Measurements from ENCODE around the gene EXOC3. TPM values are rescaled to one million over a fixed set of nuclear protein-coding genes. Genes with fewer than 3 reads are reported as not detected.

Gene EXOC3
- total and polyA plus RNA-seq, 10 of the 15 experiments (the other 5 are each of a cell fraction or from before 2014, with no cell fraction given), result 1.6 to 53.0 (median 27.9) TPM

DNA sequence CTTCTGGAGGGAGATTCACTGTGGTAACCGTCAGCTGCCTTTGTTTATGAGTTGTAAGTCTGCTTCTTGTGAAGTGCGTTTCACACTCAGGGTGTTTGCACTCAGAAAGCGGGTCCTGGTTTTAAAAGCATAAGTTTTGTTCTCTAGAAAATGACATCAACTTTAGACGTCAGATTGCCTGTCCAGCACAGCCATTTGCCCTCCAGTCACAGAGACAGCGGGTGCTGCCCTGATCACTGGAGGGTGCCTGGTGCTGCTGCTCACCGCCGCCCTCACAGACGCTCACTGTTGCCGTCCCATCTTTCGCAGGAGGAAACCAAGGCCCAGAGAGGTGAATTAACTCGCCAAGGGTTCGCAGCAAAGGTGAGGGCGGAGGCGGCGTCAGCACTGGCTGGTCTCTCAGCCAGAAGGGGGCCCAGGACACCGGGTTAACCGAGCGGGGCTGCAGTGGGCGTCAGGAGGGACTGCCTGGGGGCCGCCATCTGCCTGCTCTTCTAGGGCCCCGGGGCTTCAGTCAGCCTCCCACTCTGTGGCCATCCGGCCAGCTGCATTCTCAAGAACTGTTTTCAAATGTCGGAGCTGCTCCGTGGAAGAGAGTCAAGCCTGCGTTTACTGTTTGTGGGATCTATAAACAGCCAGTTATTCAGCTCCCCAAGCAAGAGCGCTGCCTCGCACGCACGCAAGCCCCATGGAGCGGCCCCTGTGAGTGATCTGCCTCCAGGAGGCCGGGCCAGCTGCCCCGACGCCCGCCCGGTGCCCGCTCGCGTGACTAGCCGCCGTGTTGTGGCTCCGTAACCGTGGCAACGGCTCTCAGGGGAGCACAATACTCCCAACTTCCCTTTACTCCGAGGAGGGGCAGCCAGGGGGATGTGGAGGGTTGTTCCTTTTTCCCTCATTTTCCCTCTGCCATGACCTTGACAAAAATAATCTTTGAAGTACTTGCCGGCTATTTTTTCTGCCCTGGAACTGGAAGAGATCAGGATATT, 43.4 kb upstream of the EXOC3 start (continued):
- no peak for TF ChIP-seq ASH2L (IDR thresholded peaks at IDR 0.05; ENCODE audit: borderline replicate concordance, low read depth)
- TF ChIP-seq SIX5 (IDR thresholded peaks at IDR 0.05; ENCODE audit: low read depth, low read length, severe bottlenecking), result no peak
- TF ChIP-seq CBFB (IDR thresholded peaks at IDR 0.05; ENCODE audit: low read depth), result peak; percentile 45; the same call in 1 of the 2 replicates
- TF ChIP-seq MYC (IDR thresholded peaks at IDR 0.05; ENCODE audit: insufficient read depth, insufficient read length, insufficient replicate concordance, low read length, severe bottlenecking), result no peak
- peak; percentile 98 for TF ChIP-seq MEF2B (IDR thresholded peaks at IDR 0.05; ENCODE audit: partially characterized antibody, poor library complexity, severe bottlenecking)
- TF ChIP-seq, protein P1, sequence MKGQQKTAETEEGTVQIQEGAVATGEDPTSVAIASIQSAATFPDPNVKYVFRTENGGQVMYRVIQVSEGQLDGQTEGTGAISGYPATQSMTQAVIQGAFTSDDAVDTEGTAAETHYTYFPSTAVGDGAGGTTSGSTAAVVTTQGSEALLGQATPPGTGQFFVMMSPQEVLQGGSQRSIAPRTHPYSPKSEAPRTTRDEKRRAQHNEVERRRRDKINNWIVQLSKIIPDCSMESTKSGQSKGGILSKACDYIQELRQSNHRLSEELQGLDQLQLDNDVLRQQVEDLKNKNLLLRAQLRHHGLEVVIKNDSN (IDR thresholded peaks at IDR 0.05; ENCODE audit: borderline replicate concordance, extremely low read length, insufficient read depth, low read depth, low read length), result no peak
- TF ChIP-seq YBX1 (IDR thresholded peaks at IDR 0.05), result no peak
- peak; percentile 88 to 99; a peak in 3 of 4 replicates for TF ChIP-seq EP300 (IDR thresholded peaks at IDR 0.05; ENCODE audit: borderline replicate concordance in 1 of 2, control insufficient read depth in 1 of 2, low read depth in 2 of 2, low read length in 2 of 2)
- TF ChIP-seq, protein P2, sequence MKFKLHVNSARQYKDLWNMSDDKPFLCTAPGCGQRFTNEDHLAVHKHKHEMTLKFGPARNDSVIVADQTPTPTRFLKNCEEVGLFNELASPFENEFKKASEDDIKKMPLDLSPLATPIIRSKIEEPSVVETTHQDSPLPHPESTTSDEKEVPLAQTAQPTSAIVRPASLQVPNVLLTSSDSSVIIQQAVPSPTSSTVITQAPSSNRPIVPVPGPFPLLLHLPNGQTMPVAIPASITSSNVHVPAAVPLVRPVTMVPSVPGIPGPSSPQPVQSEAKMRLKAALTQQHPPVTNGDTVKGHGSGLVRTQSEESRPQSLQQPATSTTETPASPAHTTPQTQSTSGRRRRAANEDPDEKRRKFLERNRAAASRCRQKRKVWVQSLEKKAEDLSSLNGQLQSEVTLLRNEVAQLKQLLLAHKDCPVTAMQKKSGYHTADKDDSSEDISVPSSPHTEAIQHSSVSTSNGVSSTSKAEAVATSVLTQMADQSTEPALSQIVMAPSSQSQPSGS (IDR thresholded peaks at IDR 0.05; ENCODE audit: low read length), result peak; percentile 80
- TF ChIP-seq ZNF384 (IDR thresholded peaks at IDR 0.05; ENCODE audit: borderline replicate concordance, low read depth, low read length), result no peak
- peak; percentile 76; the same call in 1 of the 2 replicates for TF ChIP-seq MXI1 (IDR thresholded peaks at IDR 0.05; ENCODE audit: low read depth, low read length)
- TF ChIP-seq, protein P3, sequence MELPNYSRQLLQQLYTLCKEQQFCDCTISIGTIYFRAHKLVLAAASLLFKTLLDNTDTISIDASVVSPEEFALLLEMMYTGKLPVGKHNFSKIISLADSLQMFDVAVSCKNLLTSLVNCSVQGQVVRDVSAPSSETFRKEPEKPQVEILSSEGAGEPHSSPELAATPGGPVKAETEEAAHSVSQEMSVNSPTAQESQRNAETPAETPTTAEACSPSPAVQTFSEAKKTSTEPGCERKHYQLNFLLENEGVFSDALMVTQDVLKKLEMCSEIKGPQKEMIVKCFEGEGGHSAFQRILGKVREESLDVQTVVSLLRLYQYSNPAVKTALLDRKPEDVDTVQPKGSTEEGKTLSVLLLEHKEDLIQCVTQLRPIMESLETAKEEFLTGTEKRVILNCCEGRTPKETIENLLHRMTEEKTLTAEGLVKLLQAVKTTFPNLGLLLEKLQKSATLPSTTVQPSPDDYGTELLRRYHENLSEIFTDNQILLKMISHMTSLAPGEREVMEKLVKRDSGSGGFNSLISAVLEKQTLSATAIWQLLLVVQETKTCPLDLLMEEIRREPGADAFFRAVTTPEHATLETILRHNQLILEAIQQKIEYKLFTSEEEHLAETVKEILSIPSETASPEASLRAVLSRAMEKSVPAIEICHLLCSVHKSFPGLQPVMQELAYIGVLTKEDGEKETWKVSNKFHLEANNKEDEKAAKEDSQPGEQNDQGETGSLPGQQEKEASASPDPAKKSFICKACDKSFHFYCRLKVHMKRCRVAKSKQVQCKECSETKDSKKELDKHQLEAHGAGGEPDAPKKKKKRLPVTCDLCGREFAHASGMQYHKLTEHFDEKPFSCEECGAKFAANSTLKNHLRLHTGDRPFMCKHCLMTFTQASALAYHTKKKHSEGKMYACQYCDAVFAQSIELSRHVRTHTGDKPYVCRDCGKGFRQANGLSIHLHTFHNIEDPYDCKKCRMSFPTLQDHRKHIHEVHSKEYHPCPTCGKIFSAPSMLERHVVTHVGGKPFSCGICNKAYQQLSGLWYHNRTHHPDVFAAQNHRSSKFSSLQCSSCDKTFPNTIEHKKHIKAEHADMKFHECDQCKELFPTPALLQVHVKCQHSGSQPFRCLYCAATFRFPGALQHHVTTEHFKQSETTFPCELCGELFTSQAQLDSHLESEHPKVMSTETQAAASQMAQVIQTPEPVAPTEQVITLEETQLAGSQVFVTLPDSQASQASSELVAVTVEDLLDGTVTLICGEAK (IDR thresholded peaks at IDR 0.05; ENCODE audit: borderline replicate concordance), result no peak; the same call in 1 of the 2 replicates
- no peak for TF ChIP-seq RBBP5 (conservative IDR thresholded peaks at IDR 0.05)
